ENCODE results near the gene FBLN1. TPM values are rescaled to one million over a fixed set of nuclear protein-coding genes. Genes with fewer than 3 reads are reported as not detected.

FBLN1 gene
- total RNA-seq, 2 donors from 2014 or later = 226 to 305 TPM

DNA sequence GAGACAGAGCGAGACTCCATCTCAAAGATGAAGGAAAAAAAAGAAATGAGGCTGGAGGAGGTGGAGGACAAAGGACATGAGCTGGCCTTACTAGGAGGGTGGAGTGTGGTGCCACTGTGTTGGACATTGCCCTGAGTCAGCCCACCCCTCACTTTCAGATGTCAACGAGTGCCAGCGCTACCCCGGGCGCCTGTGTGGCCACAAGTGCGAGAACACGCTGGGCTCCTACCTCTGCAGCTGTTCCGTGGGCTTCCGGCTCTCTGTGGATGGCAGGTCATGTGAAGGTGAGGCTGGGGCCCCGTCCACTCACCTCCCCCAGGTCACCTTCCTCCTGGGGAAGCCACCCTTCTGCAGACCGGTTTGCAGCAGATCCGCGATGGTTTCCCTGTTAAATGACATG is 40.6 kb downstream of the FBLN1 start:
- Histone ChIP-seq H3K36me3 (ENCODE audit: control insufficient read depth, insufficient read depth, low read length) (peaks cover 84% of the 10 kb centered on the region), H3K4me3 (ENCODE audit: low read length) (no peak overlapping the region), H3K9ac (ENCODE audit: extremely low read depth, low read length, poor library complexity, severe bottlenecking) (no peak overlapping the region), H3K4me1 (ENCODE audit: control insufficient read depth, insufficient read depth, low read length) (no peaks in the 10 kb centered on the region), H3K27me3 (ENCODE audit: control insufficient read depth, insufficient read depth, low read length, poor library complexity, severe bottlenecking) (no peaks in the 10 kb centered on the region), H3K27ac (ENCODE audit: low read depth, low read length) (peak overlapping the region; percentile 68), H3K9me3 (ENCODE audit: control insufficient read depth, low read length) (no peaks in the 10 kb centered on the region)
- no peak for DNase-seq
- WGBS, 2 experiments (ENCODE audit: insufficient coverage in 1 of 2, insufficient read length in 1 of 2) = 93 to 97% methylated on average over 9 to 13 of the region's 13 CpGs
- Mint-ChIP-seq H3K9me3 (no peaks in the 10 kb centered on the region), H3K27ac (no peak overlapping the region), H3K36me3 (ENCODE audit: low read depth) (peaks cover 80% of the 10 kb centered on the region), H3K4me3 (no peak overlapping the region), H3K27me3 (ENCODE audit: insufficient read depth) (no peaks in the 10 kb centered on the region), H3K4me1 (no peaks in the 10 kb centered on the region)
- TF ChIP-seq, protein P1, sequence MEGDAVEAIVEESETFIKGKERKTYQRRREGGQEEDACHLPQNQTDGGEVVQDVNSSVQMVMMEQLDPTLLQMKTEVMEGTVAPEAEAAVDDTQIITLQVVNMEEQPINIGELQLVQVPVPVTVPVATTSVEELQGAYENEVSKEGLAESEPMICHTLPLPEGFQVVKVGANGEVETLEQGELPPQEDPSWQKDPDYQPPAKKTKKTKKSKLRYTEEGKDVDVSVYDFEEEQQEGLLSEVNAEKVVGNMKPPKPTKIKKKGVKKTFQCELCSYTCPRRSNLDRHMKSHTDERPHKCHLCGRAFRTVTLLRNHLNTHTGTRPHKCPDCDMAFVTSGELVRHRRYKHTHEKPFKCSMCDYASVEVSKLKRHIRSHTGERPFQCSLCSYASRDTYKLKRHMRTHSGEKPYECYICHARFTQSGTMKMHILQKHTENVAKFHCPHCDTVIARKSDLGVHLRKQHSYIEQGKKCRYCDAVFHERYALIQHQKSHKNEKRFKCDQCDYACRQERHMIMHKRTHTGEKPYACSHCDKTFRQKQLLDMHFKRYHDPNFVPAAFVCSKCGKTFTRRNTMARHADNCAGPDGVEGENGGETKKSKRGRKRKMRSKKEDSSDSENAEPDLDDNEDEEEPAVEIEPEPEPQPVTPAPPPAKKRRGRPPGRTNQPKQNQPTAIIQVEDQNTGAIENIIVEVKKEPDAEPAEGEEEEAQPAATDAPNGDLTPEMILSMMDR (conservative IDR thresholded peaks at IDR 0.05) = no peak

DNA sequence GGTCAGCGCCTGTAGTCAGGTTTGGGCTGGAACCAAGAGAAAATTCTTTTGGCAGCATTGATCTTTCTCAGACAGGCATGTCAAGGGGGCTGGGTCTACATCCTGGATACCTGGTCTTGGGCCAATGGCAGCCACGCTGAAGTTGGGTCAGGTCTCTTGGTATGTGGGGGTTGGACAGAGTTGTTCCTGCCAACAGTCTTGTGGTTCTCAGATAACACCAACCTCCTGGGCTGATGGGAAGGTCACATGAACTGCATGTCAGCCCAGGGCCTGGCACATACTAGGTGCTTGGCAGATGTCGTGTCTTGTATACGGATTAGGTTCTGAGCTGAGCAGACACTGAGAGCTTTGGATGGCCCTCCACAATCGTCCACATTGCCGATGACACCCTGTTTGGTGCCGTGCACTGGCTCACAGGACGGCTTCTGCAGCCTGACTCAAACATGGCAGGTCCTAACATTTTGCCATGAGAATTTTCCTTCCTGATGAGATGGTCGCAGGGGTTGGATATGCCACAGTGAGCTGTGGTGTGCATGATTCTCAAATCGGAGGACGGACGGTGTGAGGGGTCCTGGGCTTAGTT is 42.0 kb downstream of the FBLN1 start:
- Mint-ChIP-seq H3K27ac (no peak overlapping the region), H3K4me3 (no peak overlapping the region), H3K4me1 (no peaks in the 10 kb centered on the region)

DNA sequence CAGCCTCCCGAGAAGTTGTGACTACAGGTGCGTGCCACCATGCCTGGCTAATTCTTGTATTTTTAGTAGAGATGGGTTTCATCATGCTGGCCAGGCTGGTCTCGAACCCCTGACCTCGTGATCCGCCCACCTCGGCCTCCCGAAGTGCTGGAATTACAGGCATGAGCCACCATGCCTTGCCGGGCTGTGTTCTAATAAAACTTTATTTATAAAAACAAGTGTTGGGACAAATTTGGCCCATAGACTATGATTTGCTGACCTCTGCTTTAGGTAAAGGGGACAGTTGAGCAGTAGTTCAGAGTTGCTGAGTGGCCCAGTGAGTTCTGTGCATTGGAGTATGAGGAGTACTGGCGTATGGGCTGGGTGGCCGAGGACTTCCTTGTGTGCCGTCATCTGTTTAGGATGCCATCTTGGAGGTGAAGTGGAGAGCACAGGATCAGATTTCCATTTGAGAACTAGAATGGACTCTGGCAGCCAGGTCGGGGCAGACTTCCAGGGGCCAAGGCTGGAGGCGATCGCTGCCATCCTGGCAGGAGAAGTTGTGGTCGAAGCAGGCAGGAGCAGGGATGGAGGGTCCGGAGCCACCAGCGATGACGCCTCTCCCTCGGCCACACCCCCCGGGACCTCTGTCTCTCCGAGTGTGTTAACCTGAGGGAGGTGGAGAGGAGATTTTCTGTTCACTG is 43.8 kb downstream of the FBLN1 start:
- TF ChIP-seq, protein P1 (conservative IDR thresholded peaks at IDR 0.05) = no peak
- H3K4me1 Mint-ChIP-seq = no peaks in the 10 kb centered on the region
- H3K4me1 ChIP-seq (ENCODE audit: control insufficient read depth, insufficient read depth, low read length) = no peaks in the 10 kb centered on the region
- no peaks in the 10 kb centered on the region for H3K9me3 ChIP-seq (ENCODE audit: control insufficient read depth, low read length)
- peaks cover 85% of the 10 kb centered on the region for H3K36me3 Mint-ChIP-seq (ENCODE audit: low read depth)
- H3K27ac ChIP-seq (ENCODE audit: low read depth, low read length) = no peak overlapping the region
- no peaks in the 10 kb centered on the region for H3K9me3 Mint-ChIP-seq
- no peak overlapping the region for H3K4me3 ChIP-seq (ENCODE audit: low read length)
- H3K27ac Mint-ChIP-seq = no peak overlapping the region
- no peak overlapping the region for H3K4me3 Mint-ChIP-seq
- no peak overlapping the region for H3K9ac ChIP-seq (ENCODE audit: extremely low read depth, low read length, poor library complexity, severe bottlenecking)
- H3K27me3 ChIP-seq (ENCODE audit: control insufficient read depth, insufficient read depth, low read length, poor library complexity, severe bottlenecking) = no peaks in the 10 kb centered on the region
- 91 to 95% methylated on average over 18 to 21 of the region's 21 CpGs for WGBS, 2 experiments (ENCODE audit: insufficient coverage in 1 of 2, insufficient read length in 1 of 2)
- H3K36me3 ChIP-seq (ENCODE audit: control insufficient read depth, insufficient read depth, low read length) = peaks cover 93% of the 10 kb centered on the region
- no peak for DNase-seq
- H3K27me3 Mint-ChIP-seq (ENCODE audit: insufficient read depth) = no peaks in the 10 kb centered on the region

More for the DNA sequence above, 42.0 kb downstream of the FBLN1 start:
- no peak for DNase-seq
- Mint-ChIP-seq H3K9me3 (no peaks in the 10 kb centered on the region), H3K36me3 (ENCODE audit: low read depth) (peaks cover 82% of the 10 kb centered on the region), H3K27me3 (ENCODE audit: insufficient read depth) (no peaks in the 10 kb centered on the region)
- H3K9ac ChIP-seq (ENCODE audit: extremely low read depth, low read length, poor library complexity, severe bottlenecking) = no peak overlapping the region
- H3K27me3 ChIP-seq (ENCODE audit: control insufficient read depth, insufficient read depth, low read length, poor library complexity, severe bottlenecking) = no peaks in the 10 kb centered on the region
- H3K27ac ChIP-seq (ENCODE audit: low read depth, low read length) = no peak overlapping the region
- no peak overlapping the region for H3K4me3 ChIP-seq (ENCODE audit: low read length)
- TF ChIP-seq, protein P1 (conservative IDR thresholded peaks at IDR 0.05) = no peak
- H3K36me3 ChIP-seq (ENCODE audit: control insufficient read depth, insufficient read depth, low read length) = peaks cover 93% of the 10 kb centered on the region
- H3K4me1 ChIP-seq (ENCODE audit: control insufficient read depth, insufficient read depth, low read length) = no peaks in the 10 kb centered on the region
- WGBS, 2 experiments (ENCODE audit: insufficient coverage in 1 of 2, insufficient read length in 1 of 2) = 91 to 95% methylated on average over 12 of the region's 12 CpGs
- H3K9me3 ChIP-seq (ENCODE audit: control insufficient read depth, low read length) = no peaks in the 10 kb centered on the region

All from endodermal cell (in vitro differentiated cells).